Ishikawa (cell line): ENCODE measurements around the gene PTPN11.
A peak's percentile ranks its signal among the peaks of the same experiment; 100 is the strongest.

Experiments used
- CEBPB ChIP-seq: IDR thresholded peaks from 2 replicates; pipeline ENCODE4 v1.6.1; 2012
- CREB1 ChIP-seq: IDR thresholded peaks from 2 replicates; pipeline ENCODE4 v1.6.1; 2012; ENCODE audit warnings: low read depth
- EP300 ChIP-seq: IDR thresholded peaks from 2 replicates; pipeline ENCODE4 v1.6.1; 2012; ENCODE audit warnings: borderline replicate concordance
- NFIC ChIP-seq: IDR thresholded peaks from 2 replicates; pipeline ENCODE4 v1.6.1; 2012
- RAD21 ChIP-seq: IDR thresholded peaks from 2 replicates; pipeline ENCODE4 v1.6.1; 2012; ENCODE audit warnings: low read depth
- TAF1 ChIP-seq: IDR thresholded peaks from 2 replicates; pipeline ENCODE4 v1.6.1; 2012; ENCODE audit warnings: low read depth, mild to moderate bottlenecking
- TEAD4 ChIP-seq: IDR thresholded peaks from 2 replicates; pipeline ENCODE4 v1.6.1; 2012
- TF ChIP-seq, protein P1 (sequence below): IDR thresholded peaks from 2 replicates; pipeline ENCODE4 v1.6.1; 2012
- TF ChIP-seq, protein P2 (sequence below): IDR thresholded peaks from 2 replicates; pipeline ENCODE4 v1.6.1; 2012

DNA sequence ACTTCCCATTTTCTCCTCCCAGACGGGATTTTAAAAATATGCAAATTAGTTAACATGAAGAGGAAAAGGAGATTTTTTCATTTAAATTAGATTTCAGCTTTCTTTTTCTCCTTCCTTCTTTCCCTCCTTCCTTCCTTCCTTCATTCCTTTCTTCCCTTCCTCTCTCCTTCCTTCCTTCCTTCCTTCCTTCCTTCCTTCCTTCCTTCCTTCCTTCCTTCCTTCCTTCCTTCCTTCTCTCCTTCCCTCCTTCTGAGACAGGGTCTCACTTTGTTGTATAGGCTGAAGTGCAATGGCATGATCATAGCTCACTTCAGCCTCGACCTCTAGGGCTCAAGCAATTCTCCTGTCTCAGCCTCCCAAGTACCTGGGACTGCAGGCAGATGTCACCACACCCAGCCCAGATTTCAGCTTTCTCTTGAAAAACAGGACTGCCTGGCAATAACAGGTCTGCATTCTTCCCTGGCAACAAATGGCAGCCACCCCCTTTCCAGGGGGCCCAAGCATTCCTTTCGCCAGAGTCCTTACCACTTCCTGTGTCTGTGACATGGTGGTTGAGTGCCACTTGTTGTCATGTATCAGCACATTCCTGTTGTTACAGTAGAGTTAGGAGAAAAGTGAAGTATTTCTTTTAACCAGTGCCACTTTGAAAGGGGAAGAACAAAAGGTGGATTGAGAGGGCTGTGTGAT lies 119.1 kb downstream of the PTPN11 start:
- TF ChIP-seq TEAD4 = peak; percentile 28; the same call in 1 of the 2 replicates
- no peak for TF ChIP-seq NFIC
- TF ChIP-seq EP300 = no peak
- no peak for TF ChIP-seq RAD21
- TF ChIP-seq CEBPB = no peak
- TF ChIP-seq, protein P1, sequence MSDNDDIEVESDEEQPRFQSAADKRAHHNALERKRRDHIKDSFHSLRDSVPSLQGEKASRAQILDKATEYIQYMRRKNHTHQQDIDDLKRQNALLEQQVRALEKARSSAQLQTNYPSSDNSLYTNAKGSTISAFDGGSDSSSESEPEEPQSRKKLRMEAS = no peak
- no peak for TF ChIP-seq TAF1
- TF ChIP-seq, protein P2, sequence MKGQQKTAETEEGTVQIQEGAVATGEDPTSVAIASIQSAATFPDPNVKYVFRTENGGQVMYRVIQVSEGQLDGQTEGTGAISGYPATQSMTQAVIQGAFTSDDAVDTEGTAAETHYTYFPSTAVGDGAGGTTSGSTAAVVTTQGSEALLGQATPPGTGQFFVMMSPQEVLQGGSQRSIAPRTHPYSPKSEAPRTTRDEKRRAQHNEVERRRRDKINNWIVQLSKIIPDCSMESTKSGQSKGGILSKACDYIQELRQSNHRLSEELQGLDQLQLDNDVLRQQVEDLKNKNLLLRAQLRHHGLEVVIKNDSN = no peak
- TF ChIP-seq CREB1 = no peak
